Endothelial cell of umbilical vein (primary cell): ENCODE measurements around the gene ITSN1. TPM values are rescaled to one million over a fixed set of nuclear protein-coding genes. Genes with fewer than 3 reads are reported as not detected.

ENCODE experiments used
- BruUV-seq: library from RNA; stranded (reverse); fragments of 400-500 nt; replicated peaks from 2 replicates; lab custom pipeline; 2021; lab: Mats Ljungman, UMichigan
- CTCF ChIA-PET: fragments of 300-600, 350-600 bp; sonication (Branson Sonifier 250); formaldehyde crosslinking; loops from one replicate; lab custom pipeline; 2021; ENCODE audit warnings: antibody characterized with exemption, inconsistent platforms; lab: Charles Lee
- POLR2A ChIA-PET: fragments of 300-600, 350-600 bp; sonication (Branson Sonifier 250); formaldehyde crosslinking; loops from one replicate; lab custom pipeline; 2021; ENCODE audit warnings: antibody characterized with exemption, inconsistent platforms; lab: Charles Lee
- DNase-seq: peaks from one replicate; pipeline ENCODE4 v3.0.0-alpha.2; 2011; ENCODE audit warnings: low read depth, low spot score
- FAIRE-seq: peaks from 2 replicates; lab custom pipeline; 2011; peaks lifted over from hg19 to GRCh38; lab: Jason Lieb, UNC
- H2AFZ ChIP-seq: 2 replicates; pipeline ENCODE4 v1.6.0; 2012; ENCODE audit warnings: low read depth, low read length, control low read depth, inconsistent platforms
- H3K27ac ChIP-seq: 2 replicates; pipeline ENCODE4 v1.5.1; 2011; ENCODE audit warnings: low read depth, mild to moderate bottlenecking, control low read depth, low read length, moderate library complexity; ENCODE audit not compliant: insufficient read depth
- H3K27me3 ChIP-seq, 2 experiments: 2 replicates each; pipeline versions ENCODE4 v1.6.0 to v1.6.1; 2011; ENCODE audit warnings: low read length in 2 of 2, mixed read lengths in 1 of 2; ENCODE audit not compliant: control insufficient read depth in 2 of 2, insufficient read depth in 2 of 2
- H3K36me3 ChIP-seq, 2 experiments: 2 replicates in 1 of 2; 3 replicates in 1 of 2; pipeline ENCODE4 v1.5.1; 2011; ENCODE audit warnings: low read length in 2 of 2, mild to moderate bottlenecking in 1 of 2, moderate library complexity in 1 of 2; ENCODE audit not compliant: control insufficient read depth in 2 of 2, insufficient read depth in 2 of 2; ENCODE audit errors: extremely low read depth in 1 of 2
- H3K4me1 ChIP-seq: 3 replicates; pipeline ENCODE4 v1.5.1; 2011; ENCODE audit warnings: mild to moderate bottlenecking, low read length; ENCODE audit not compliant: control insufficient read depth, insufficient read depth; ENCODE audit errors: extremely low read depth
- H3K4me2 ChIP-seq: 2 replicates; pipeline ENCODE4 v1.6.1; 2011; ENCODE audit warnings: low read length, control low read depth, mixed read lengths; ENCODE audit not compliant: insufficient read depth
- H3K4me3 ChIP-seq, 3 experiments: fragments of 200-600 bp in 1 of 3; sonication (generic), shearing (Covaris generic) in 1 of 3; replicated peaks in 1 of 3; 2 replicates each; pipeline ENCODE4 v1.5.1; 2011 to 2016; ENCODE audit warnings: control low read depth in 3 of 3, low read length in 3 of 3, mild to moderate bottlenecking in 2 of 3, inconsistent platforms in 1 of 3, low read depth in 1 of 3, moderate library complexity in 1 of 3; ENCODE audit not compliant: insufficient read depth in 1 of 3
- H3K79me2 ChIP-seq: 2 replicates; pipeline ENCODE4 v1.6.0; 2012; ENCODE audit warnings: low read length, inconsistent platforms; ENCODE audit not compliant: control insufficient read depth, insufficient read depth
- H3K9ac ChIP-seq: replicated peaks from 2 replicates; pipeline ENCODE3; 2011; ENCODE audit warnings: low read length, control low read depth; ENCODE audit not compliant: insufficient read depth; ENCODE audit errors: extremely low read depth
- H3K9me1 ChIP-seq: replicated peaks from 3 replicates; pipeline ENCODE4 v1.6.0; 2011; ENCODE audit warnings: mild to moderate bottlenecking, low read length; ENCODE audit not compliant: control insufficient read depth, insufficient read depth; ENCODE audit errors: extremely low read depth
- H3K9me3 ChIP-seq: replicated peaks from 2 replicates; pipeline ENCODE4 v1.5.1; 2012; ENCODE audit warnings: low read length, inconsistent platforms; ENCODE audit not compliant: control insufficient read depth, insufficient read depth
- H4K20me1 ChIP-seq: replicated peaks from 2 replicates; pipeline ENCODE3; 2011; ENCODE audit warnings: mild to moderate bottlenecking, low read length; ENCODE audit not compliant: control insufficient read depth, insufficient read depth; ENCODE audit errors: extremely low read depth
- EZH2 ChIP-seq: IDR thresholded peaks from 2 replicates; pipeline ENCODE4 v1.6.1; 2012; ENCODE audit warnings: borderline replicate concordance, low read depth, mild to moderate bottlenecking, moderate library complexity, low read length, inconsistent platforms; ENCODE audit not compliant: severe bottlenecking
- FOS ChIP-seq: IDR thresholded peaks from 2 replicates; pipeline ENCODE4 v1.6.1; 2011; ENCODE audit warnings: mild to moderate bottlenecking, low read length, moderate library complexity, borderline replicate concordance; ENCODE audit not compliant: insufficient read depth
- GATA2 ChIP-seq: IDR thresholded peaks from 2 replicates; pipeline ENCODE4 v1.7.0; 2011; ENCODE audit warnings: low read depth, mild to moderate bottlenecking, moderate library complexity, mixed read lengths, low read length; ENCODE audit not compliant: insufficient read length, insufficient read depth
- JUN ChIP-seq: IDR thresholded peaks from 2 replicates; pipeline ENCODE4 v1.6.1; 2011; ENCODE audit warnings: borderline replicate concordance, low read depth; ENCODE audit not compliant: insufficient read length, insufficient read depth
- MYC ChIP-seq: IDR thresholded peaks from one replicate; pipeline ENCODE4 v1.6.1; 2011; ENCODE audit warnings: mild to moderate bottlenecking, low read depth, low read length
- POLR2A ChIP-seq: IDR thresholded peaks from 2 replicates; pipeline ENCODE4 v1.6.1; 2012; ENCODE audit warnings: low read depth, mild to moderate bottlenecking, control low read depth, low read length
- POLR2AphosphoS5 ChIP-seq: IDR thresholded peaks from 2 replicates; pipeline ENCODE4 v1.6.1; 2012; ENCODE audit warnings: low read depth, mild to moderate bottlenecking, control low read depth, low read length, moderate library complexity; ENCODE audit not compliant: insufficient read depth
- dilution Hi-C: fragments of 300-500 bp; cut with MboI; formaldehyde crosslinking; loops from one replicate; pipeline ENCODE4 v1.15.0; 2019; ENCODE audit warnings: low sequenced_read_pairs; ENCODE audit not compliant: extremely low pct_ligation_motif_present
- intact Hi-C: fragments of 100-400 bp; cut with micrococcal nuclease; formaldehyde crosslinking; loops from one replicate; pipeline ENCODE4 v1.10.0; 2022
- polyA plus RNA-seq, 4 experiments: library from polyadenylated mRNA; depleted of rRNA in 3 of 4; stranded (reverse) in 3 of 4; unstranded in 1 of 4; fragments of >200 nt; gene quantifications; 2 replicates each; pipeline versions ENCODE4 v1.2.1 to v1.2.3, GENCODE V29; 2011 to 2012; ENCODE audit warnings: missing spikeins in 1 of 4
- total RNA-seq: library from RNA; stranded (reverse); gene quantifications from 2 replicates; pipeline ENCODE4 v1.2.3, GENCODE V29; 2021
- TF ChIP-seq, protein P1 (sequence below), 2 donors: IDR thresholded peaks; 1 replicate in 1 of 2; 2 replicates in 1 of 2; pipeline ENCODE4 v1.5.1; 2011; ENCODE audit warnings: low read length in 2 of 2, mild to moderate bottlenecking in 2 of 2, moderate library complexity in 2 of 2, control low read depth in 1 of 2, inconsistent platforms in 1 of 2, low read depth in 1 of 2; ENCODE audit not compliant: insufficient read depth in 1 of 2; ENCODE audit errors: extremely low read depth in 1 of 2
- TF ChIP-seq, protein P2 (sequence below): IDR thresholded peaks from 2 replicates; pipeline ENCODE4 v1.6.1; 2011; ENCODE audit not compliant: insufficient read depth, insufficient read length

ITSN1 gene
- total and polyA plus RNA-seq, 2 donors (not counting 3 experiments of a cell fraction or from before 2014, with no cell fraction given), result 72.2 to 86.8 TPM

DNA sequence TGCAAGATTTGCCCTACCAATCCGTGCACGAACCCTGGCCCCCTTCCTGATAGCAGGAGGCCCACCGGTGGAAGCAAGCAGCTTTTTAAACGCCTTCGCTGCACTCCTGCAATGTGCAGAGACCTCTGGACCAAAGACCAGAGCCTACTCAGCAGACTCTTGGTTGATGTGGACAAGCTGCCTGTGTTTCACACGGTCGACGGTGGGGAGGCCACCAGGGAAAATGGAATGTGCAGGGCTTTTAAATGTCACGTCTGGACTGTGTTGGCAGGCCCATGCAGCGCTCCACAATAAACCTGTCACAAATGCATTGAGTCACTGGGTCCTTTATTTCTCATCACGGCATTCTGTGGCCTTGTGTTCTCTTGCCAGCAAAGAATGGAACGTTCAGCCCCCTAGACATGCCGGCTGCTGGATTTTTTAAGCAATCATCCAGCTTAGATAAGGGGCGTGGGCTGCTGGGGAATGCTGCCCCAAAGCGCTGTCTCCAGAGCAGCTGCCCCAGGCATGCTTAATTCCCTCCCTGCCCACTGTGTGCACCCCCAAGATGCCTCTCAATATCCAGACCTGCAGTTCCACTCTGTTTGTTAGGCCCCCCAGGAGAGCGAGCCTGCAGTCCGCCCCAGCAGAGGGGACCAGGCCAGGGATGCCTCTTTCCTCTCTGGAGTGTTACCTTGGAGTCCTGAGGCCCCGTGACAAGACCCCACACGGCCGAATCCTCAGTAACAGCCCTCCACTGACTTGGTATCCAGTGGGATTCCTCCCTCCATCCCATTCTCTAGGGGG, 202.0 kb downstream of the ITSN1 start:
- no peak for TF ChIP-seq GATA2
- TF ChIP-seq, protein P1, sequence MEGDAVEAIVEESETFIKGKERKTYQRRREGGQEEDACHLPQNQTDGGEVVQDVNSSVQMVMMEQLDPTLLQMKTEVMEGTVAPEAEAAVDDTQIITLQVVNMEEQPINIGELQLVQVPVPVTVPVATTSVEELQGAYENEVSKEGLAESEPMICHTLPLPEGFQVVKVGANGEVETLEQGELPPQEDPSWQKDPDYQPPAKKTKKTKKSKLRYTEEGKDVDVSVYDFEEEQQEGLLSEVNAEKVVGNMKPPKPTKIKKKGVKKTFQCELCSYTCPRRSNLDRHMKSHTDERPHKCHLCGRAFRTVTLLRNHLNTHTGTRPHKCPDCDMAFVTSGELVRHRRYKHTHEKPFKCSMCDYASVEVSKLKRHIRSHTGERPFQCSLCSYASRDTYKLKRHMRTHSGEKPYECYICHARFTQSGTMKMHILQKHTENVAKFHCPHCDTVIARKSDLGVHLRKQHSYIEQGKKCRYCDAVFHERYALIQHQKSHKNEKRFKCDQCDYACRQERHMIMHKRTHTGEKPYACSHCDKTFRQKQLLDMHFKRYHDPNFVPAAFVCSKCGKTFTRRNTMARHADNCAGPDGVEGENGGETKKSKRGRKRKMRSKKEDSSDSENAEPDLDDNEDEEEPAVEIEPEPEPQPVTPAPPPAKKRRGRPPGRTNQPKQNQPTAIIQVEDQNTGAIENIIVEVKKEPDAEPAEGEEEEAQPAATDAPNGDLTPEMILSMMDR (IDR thresholded peaks at IDR 0.05; ENCODE audit: extremely low read depth in 1 of 2, insufficient read depth in 1 of 2, low read depth in 1 of 2, low read length in 2 of 2), result no peak
- no peak for TF ChIP-seq POLR2AphosphoS5
- no peak for TF ChIP-seq JUN
- TF ChIP-seq, protein P2, sequence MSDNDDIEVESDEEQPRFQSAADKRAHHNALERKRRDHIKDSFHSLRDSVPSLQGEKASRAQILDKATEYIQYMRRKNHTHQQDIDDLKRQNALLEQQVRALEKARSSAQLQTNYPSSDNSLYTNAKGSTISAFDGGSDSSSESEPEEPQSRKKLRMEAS, result no peak
- TF ChIP-seq EZH2, result no peak
- TF ChIP-seq FOS, result no peak
- no peak for TF ChIP-seq POLR2A
- no peak for TF ChIP-seq MYC
- H3K4me3 ChIP-seq, result no peak overlapping the region
- no peaks in the 10 kb centered on the region for H4K20me1 ChIP-seq
- no peak overlapping the region for H3K9ac ChIP-seq
- no peaks in the 10 kb centered on the region for H3K27me3 ChIP-seq
- ChIA-PET POLR2A (no interaction called here), CTCF (interaction anchor here (0.9 to 1.6 kb wide), 3 partner anchors 26 to 239 kb away, joined by 3 to 4 read pairs (median 3); no protein-coding TSS in a partner anchor)
- no peak overlapping the region for H3K27ac ChIP-seq
- H2AFZ ChIP-seq, result no peak overlapping the region
- no peak overlapping the region for H3K4me2 ChIP-seq
- BruUV-seq, result no TSS peak
- DNase-seq (no peak), FAIRE-seq (no peak)
- intact Hi-C loops, result no loop called here
- H3K79me2 ChIP-seq, result no peaks in the 10 kb centered on the region
- dilution Hi-C loops, result no loop called here
- H3K9me3 ChIP-seq, result no peaks in the 10 kb centered on the region
- H3K36me3 ChIP-seq, result peaks cover 2 to 3% of the 10 kb centered on the region in 2 experiments
- no peaks in the 10 kb centered on the region for H3K4me1 ChIP-seq
- no peaks in the 10 kb centered on the region for H3K9me1 ChIP-seq
